ENCODE results near the gene EFNB2. TPM values are rescaled to one million over a fixed set of nuclear protein-coding genes. Genes with fewer than 3 reads are reported as not detected.

EFNB2 gene
- total and polyA plus RNA-seq, 2 of the 8 experiments (the other 6 are each of a cell fraction or from before 2014, with no cell fraction given) = 8.2 to 12.0 TPM

- no peaks in the 10 kb centered on the region for H3K79me1 ChIP-seq (ENCODE audit: low read depth, low read length)
Observed at GRCh38 chr13:106462710-106463109, 72.8 kb downstream of the EFNB2 start.

More at GRCh38 chr13:106462710-106463109, 72.8 kb downstream of the EFNB2 start:
- H2BK12ac ChIP-seq (ENCODE audit: low read depth, low read length) = no peak overlapping the region
- H2BK20ac ChIP-seq (ENCODE audit: low read length) = no peak overlapping the region
- CTCF ChIA-PET (ENCODE audit: partially characterized antibody) = interaction anchor here (0.5 to 1.0 kb wide), 2 partner anchors 10 to 481 kb away, joined by 3 read pairs; no protein-coding TSS in a partner anchor
- no peak overlapping the region for H3K18ac ChIP-seq (ENCODE audit: extremely low read depth, low read length)
- no peak overlapping the region for H2BK5ac ChIP-seq (ENCODE audit: low read depth, low read length)
- H3K27me3 ChIP-seq (replicated peaks in 1 of 4; ENCODE audit: control insufficient read depth in 3 of 4, extremely low read depth in 1 of 4, insufficient read depth in 3 of 4, low read length in 3 of 4) = no peaks in the 10 kb centered on the region
- no peak overlapping the region for H4K8ac ChIP-seq (ENCODE audit: extremely low read depth, insufficient read depth, low read length)
- H4K5ac ChIP-seq (ENCODE audit: insufficient read length, low read depth, low read length) = no peak overlapping the region
- no peaks in the 10 kb centered on the region; a peak in 1 of 7 replicates for H3K4me1 ChIP-seq (replicated peaks in 1 of 4; ENCODE audit: control insufficient read depth in 3 of 4, insufficient read depth in 4 of 4, low read length in 3 of 4)
- no peak overlapping the region for H2AFZ ChIP-seq (ENCODE audit: low read length)
- no peak overlapping the region for H3K4me2 ChIP-seq (ENCODE audit: insufficient read depth in 1 of 2, low read depth in 2 of 2, low read length in 2 of 2)
- no peaks in the 10 kb centered on the region for H4K20me1 ChIP-seq (replicated peaks in 1 of 2; ENCODE audit: control insufficient read depth in 1 of 2, insufficient read depth in 2 of 2, low read length in 2 of 2)
- no peak overlapping the region for H3K56ac ChIP-seq (replicated peaks; ENCODE audit: insufficient read length, low read depth, low read length)
- no peak overlapping the region for H3K27ac ChIP-seq (ENCODE audit: low read depth, low read length)
- no peak overlapping the region for H3K23ac ChIP-seq (ENCODE audit: insufficient read length)
- H4K91ac ChIP-seq (replicated peaks; ENCODE audit: insufficient read length, low read length) = no peak overlapping the region
- H3K4ac ChIP-seq (replicated peaks; ENCODE audit: insufficient read length, low read depth, low read length) = no peak overlapping the region
- WGBS, 2 experiments (ENCODE audit: extremely low coverage in 1 of 2, insufficient coverage in 1 of 2, insufficient read length in 1 of 2, insufficient replicate concordance in 2 of 2, low coverage in 1 of 2, low lambda C conversion rate in 2 of 2, missing lambda C conversion rate in 1 of 2) = 79% methylated on average over 3 of the region's 3 CpGs; no CpG with 5 or more reads in 1 of the 2 experiments
- POLR2A ChIA-PET (ENCODE audit: partially characterized antibody) = no interaction called here
- peak overlapping the region in 1 of 4 experiments; percentile 43; a peak in 1 of 7 replicates for H3K9ac ChIP-seq (replicated peaks in 1 of 4; ENCODE audit: extremely low read depth in 1 of 4, low read depth in 3 of 4, low read length in 3 of 4)
- no peak overlapping the region for H2AK5ac ChIP-seq (ENCODE audit: low read depth, low read length)
- TF ChIP-seq BRCA1 (IDR thresholded peaks at IDR 0.05; ENCODE audit: low read depth, low read length) = no peak
- no peak for TF ChIP-seq RNF2 (IDR thresholded peaks at IDR 0.05; ENCODE audit: borderline replicate concordance, low read depth, low read length, missing control alignments, poor library complexity, severe bottlenecking)
- TF ChIP-seq SIN3A (conservative IDR thresholded peaks at IDR 0.05 in 1 of 2, IDR thresholded peaks at IDR 0.05 in 1 of 2; ENCODE audit: low read depth in 1 of 2, low read length in 2 of 2) = no peak
- no peak for TF ChIP-seq CTBP2 (IDR thresholded peaks at IDR 0.05; ENCODE audit: borderline replicate concordance, insufficient read depth, insufficient read length, low read length)
- TF ChIP-seq RXRA (IDR thresholded peaks at IDR 0.05; ENCODE audit: insufficient read depth, low read depth, low read length) = no peak
- no peak for TF ChIP-seq CBX5 (IDR thresholded peaks at IDR 0.05; ENCODE audit: low read depth, low read length)
- TF ChIP-seq HDAC6 (IDR thresholded peaks at IDR 0.05; ENCODE audit: low read depth, low read length) = no peak
- no peak for TF ChIP-seq GTF2F1 (IDR thresholded peaks at IDR 0.05; ENCODE audit: borderline replicate concordance, low read depth, low read length)
- TF ChIP-seq EGR1 (IDR thresholded peaks at IDR 0.05; ENCODE audit: borderline replicate concordance, low read depth, low read length) = no peak
- TF ChIP-seq E2F6 (IDR thresholded peaks at IDR 0.05) = no peak
- H2BK120ac ChIP-seq (replicated peaks; ENCODE audit: low read depth, low read length) = no peak overlapping the region
- H3K36me3 ChIP-seq (ENCODE audit: control insufficient read depth in 2 of 4, insufficient read depth in 4 of 4, low read length in 3 of 4) = no peaks in the 10 kb centered on the region
- H2BK15ac ChIP-seq (ENCODE audit: low read length) = no peak overlapping the region
- no peak overlapping the region for H3K14ac ChIP-seq (ENCODE audit: insufficient read length)
- no peaks in the 10 kb centered on the region for H3K9me3 ChIP-seq (ENCODE audit: insufficient read depth in 2 of 2, low read depth in 1 of 2, low read length in 1 of 2)
- FAIRE-seq = no peak
- H3K23me2 ChIP-seq (ENCODE audit: low read depth, low read length) = no peaks in the 10 kb centered on the region
- no peaks in the 10 kb centered on the region for H3K79me2 ChIP-seq (ENCODE audit: control insufficient read depth in 1 of 2, insufficient read depth in 2 of 2, low read length in 2 of 2)
- no peak overlapping the region for H3K4me3 ChIP-seq (ENCODE audit: extremely low read depth in 1 of 4, insufficient read depth in 2 of 4, low read depth in 3 of 4, low read length in 4 of 4)
- DNase-seq (ENCODE audit: low read depth in 1 of 2, low spot score in 2 of 2) = no peak

Measured in H1 (cell line).